Placental pericyte (primary cell): ENCODE data around the gene EXOSC10. TPM values are rescaled to one million over a fixed set of nuclear protein-coding genes. Genes with fewer than 3 reads are reported as not detected.

Experiments
- total RNA-seq: library from RNA; depleted of rRNA; stranded (reverse); fragments of >200 nt; gene quantifications from 2 replicates; pipeline ENCODE4 v1.2.3, GENCODE V29; 2012

The EXOSC10 gene
- 41.6 and 94.3 TPM in 2 replicates for total RNA-seq

DNA sequence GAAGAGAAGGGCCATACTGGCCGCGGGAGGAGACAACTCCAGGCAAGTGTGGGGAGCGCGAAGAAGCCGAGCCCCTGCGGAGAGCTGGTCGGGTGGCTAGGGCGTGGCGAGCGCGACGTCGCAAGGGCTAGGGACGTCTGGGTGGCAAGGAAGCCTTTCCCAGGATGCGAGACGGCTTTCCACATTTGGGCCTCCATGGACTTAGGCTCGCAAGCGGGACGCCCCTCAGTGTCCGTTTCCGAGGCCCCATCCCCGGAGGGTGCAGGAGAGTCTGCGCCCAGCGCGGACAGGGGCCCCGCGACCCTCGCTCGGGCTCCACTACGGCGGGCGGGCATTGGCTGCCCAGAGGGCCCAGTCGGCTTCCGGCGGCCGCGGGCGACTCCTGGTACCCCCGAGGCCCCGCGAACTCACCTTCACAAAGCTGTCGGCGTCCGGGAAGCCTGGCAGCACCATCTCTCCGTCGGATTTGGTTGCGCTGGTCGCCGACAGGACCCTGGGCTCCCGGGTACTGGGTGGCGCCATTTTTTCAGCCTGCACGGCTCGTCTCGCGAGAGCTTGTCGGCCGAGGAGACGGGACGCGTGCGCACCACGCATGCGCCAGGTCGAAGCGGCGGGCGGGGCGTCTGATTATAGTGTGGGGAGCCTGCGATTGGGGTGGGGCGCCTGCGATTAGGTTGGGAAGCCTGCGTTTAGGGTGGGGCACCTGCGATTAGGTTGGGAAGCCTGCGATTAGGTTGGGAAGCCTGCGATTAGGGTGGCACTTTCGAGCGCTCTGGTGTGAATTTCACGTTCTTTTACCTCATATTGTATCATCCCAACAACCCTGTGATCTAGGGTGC lies at the start of gene EXOSC10:
Gene EXOSC10 (minus strand): TSS at position 560 of the 839 bp plus-strand sequence. CDS start 38 bp downstream, at position 522.

DNA sequence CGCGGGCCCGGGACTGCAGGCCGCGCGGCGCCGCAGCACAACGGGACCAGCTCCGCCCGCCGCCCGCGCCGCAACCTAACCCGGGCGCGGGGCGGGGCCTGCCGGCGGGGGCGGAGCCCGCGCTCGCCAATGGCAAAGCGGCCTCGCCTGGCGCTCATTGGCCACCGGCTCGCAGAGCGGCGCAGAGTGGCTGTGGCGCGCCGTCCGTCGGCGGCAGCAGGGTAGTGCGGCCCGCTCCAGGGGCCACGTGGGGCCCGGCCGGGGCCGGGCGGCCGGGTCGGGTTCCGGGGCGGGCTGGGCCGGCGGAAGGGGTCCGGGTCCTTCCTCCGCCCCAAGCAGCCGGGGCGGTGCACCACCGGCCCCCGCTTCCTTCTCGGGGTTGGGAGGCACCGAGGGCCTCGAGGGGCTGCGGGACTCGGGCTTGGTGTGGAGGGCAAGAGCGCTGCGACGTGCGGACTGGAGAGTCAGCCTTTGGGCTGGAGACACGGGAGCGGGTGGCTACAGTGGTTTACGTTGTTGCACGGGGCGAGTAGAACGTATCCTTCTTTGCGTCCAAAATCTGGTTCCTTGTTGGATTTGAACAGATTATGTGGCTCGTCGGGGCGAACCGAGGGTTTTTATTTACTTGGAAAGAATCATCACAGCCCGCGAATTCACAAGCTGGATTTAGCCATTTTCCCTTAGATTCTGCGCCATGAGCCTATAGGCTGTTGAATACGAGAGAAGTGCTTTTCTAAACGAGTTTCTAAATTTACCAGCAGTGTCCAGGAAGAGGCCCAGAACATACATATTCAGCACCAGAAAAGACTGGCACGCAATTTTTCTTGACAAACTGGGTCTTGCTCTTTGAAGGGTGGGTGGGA lies 39.5 kb downstream of the EXOSC10 start, which contains the start of gene SRM:
Gene SRM (minus strand): TSS at position 51 of the 863 bp plus-strand sequence. CDS start 75 bp downstream, outside the sequence.

DNA sequence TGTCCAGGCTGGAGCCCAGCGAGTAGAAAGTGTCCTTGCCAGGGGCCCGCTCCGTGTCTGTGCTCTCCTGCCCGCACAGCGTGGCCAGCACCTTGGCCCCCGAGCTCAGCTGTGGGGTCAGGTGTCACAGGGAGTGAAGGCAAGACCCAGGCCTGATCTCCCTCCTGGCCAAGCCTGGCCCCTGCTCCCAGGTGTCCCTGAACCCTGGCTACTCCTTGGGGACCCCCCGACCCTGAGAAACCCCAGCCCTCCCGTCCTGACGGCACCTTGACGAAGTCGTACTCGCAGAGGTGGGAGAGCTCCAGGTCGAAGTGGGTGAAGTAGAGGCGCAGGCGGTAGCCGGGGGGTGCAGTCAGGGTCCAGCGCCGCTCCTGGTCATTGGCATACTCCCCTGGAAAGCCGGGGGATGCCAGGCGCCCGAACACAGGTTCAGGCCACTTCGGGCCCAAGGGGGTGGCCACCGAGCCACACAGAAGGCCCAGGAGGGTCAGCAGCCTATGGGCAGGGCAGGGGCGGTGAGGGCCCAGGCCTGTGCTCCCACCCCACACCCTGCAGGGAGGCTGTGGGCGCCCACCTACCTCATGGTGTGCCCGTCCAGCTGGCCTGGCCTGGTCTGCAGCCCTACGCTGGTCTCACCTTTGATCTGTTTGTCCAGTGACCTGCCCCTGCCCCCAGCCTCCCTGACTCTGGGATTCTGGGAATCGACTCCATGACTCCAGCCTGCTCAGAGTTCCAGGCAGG lies 52.9 kb downstream of the EXOSC10 start, which contains the start of gene MASP2:
Gene MASP2 (minus strand): TSS at position 615 of the 741 bp plus-strand sequence. CDS start 32 bp downstream, at position 583.

Other genes with a start within 250 kb of the EXOSC10 start
- 57.8 and 83.8 TPM in 2 replicates for gene TARDBP, start 87.2 kb downstream of the EXOSC10 start, total RNA-seq
- gene MASP2, start 52.6 kb downstream of the EXOSC10 start, total RNA-seq = under 0.01 TPM in 1 of 2 replicates, not detected in the other
- 65.0 and 68.1 TPM in 2 replicates for gene SRM, start 39.9 kb downstream of the EXOSC10 start, total RNA-seq
- gene ANGPTL7, start 89.5 kb upstream of the EXOSC10 start, total RNA-seq = 0.88 TPM in 1 of 2 replicates, not detected in the other
- 44.2 and 72.6 TPM in 2 replicates for gene MTOR, start 162.7 kb upstream of the EXOSC10 start, total RNA-seq
- gene UBIAD1, start 173.3 kb upstream of the EXOSC10 start, total RNA-seq = 10.7 and 13.5 TPM in 2 replicates